ENCODE results near the gene MRGPRF.

MRGPRF gene

GRCh38 chr11:68997124-68997994 lies 15.7 kb downstream of the MRGPRF start:
- no peak overlapping the region for H3K4me3 ChIP-seq (ENCODE audit: low read length)
- DNase-seq (ENCODE audit: low read depth), result no peak
- TF ChIP-seq CTCF (IDR thresholded peaks at IDR 0.05; ENCODE audit: insufficient read depth, low read depth, low read length, missing control alignments), result no peak

- no peak for DNase-seq (ENCODE audit: low read depth)
- no peak for TF ChIP-seq CTCF (IDR thresholded peaks at IDR 0.05; ENCODE audit: insufficient read depth, low read depth, low read length, missing control alignments)
- no peak overlapping the region for H3K4me3 ChIP-seq (ENCODE audit: low read length)
Measured at GRCh38 chr11:68996376-68997123, 16.5 kb downstream of the MRGPRF start.

DNA sequence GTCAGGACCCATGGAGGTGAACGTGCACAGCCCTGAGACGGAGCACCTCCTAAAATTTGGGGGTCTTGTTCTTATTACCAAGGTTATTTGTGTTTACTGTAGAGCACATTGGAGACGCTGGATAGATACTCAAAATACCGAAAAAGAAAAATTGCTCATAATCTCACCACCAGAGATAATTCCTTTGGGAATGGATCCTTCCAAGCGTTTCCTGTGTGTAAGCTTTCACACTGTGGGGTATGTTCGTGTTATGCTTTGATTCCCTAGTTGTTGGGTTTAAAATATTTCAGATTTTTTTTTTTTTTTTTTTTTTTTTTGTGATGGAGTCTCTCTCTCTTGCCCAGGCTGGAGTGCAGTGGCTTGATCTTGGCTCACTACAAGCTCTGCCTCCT lies 18.2 kb downstream of the MRGPRF start:
- H3K4me3 ChIP-seq (ENCODE audit: low read length), result no peak overlapping the region
- DNase-seq (ENCODE audit: low read depth), result no peak
- TF ChIP-seq CTCF (IDR thresholded peaks at IDR 0.05; ENCODE audit: insufficient read depth, low read depth, low read length, missing control alignments), result no peak

- DNase-seq (ENCODE audit: low read depth), result no peak
- no peak overlapping the region for H3K4me3 ChIP-seq (ENCODE audit: low read length)
- no peak for TF ChIP-seq CTCF (IDR thresholded peaks at IDR 0.05; ENCODE audit: insufficient read depth, low read depth, low read length, missing control alignments)
Measured at GRCh38 chr11:68994161-68994893, 18.7 kb downstream of the MRGPRF start.

DNA sequence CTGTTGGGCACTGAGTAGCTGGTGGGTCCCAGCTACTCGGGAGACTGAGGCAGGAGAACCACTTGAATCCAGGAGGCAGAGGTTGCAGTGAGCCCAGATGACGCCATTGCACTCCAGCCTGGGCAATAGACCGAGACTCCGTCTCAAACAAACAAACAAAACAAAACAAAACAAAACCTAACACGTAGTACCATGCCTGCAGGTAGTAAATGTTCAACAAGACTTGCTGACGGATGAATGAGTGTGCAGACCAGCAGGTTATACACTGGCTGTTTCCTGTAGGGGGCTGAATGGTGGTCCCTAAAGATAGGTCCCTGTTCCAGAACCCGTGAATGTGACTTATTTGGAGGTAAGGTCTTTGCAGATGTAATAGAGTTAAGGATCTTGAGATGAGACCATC lies 19.5 kb downstream of the MRGPRF start:
- TF ChIP-seq CTCF (IDR thresholded peaks at IDR 0.05; ENCODE audit: insufficient read depth, low read depth, low read length, missing control alignments), result no peak
- peak; percentile 46 for DNase-seq (ENCODE audit: low read depth)
- H3K4me3 ChIP-seq (ENCODE audit: low read length), result no peak overlapping the region

DNA sequence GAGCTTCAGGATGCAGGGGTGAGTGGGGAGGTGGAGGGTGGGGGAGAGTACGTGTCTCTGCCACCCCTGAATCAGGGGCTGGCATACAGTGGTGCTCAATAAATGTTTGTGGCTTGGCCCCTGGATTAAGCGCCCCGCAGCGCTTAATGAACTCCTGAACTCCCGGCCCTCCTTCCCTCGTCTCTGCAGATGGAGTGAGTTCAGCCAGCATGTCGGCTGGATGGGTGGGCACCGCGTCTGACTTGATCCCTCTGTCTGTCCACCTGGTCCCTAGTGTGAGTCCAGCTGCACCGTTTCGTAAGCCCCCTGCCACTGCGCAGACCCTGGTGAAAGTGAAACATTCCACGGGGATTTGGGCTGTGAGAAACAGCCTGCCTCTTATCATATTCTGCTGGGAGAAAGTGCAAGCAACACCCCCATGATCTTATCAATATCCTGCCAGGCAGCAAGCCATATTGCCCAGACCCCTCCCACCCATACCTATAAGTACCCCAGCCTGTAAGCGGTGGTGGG lies 20.2 kb downstream of the MRGPRF start:
- DNase-seq (ENCODE audit: low read depth), result no peak
- TF ChIP-seq CTCF (IDR thresholded peaks at IDR 0.05; ENCODE audit: insufficient read depth, low read depth, low read length, missing control alignments), result no peak
- H3K4me3 ChIP-seq (ENCODE audit: low read length), result no peak overlapping the region

All from epithelial cell of esophagus (primary cell).